Cardiac fibroblast (primary cell): ENCODE measurements around the gene SCAF4.
"Not testable (repeated sequence)": the region's sequence is repeated elsewhere in the genome, so short reads cannot be mapped to it uniquely, and the experiment has no call there.

ENCODE experiments used
- DNase-seq, 2 donors: peaks; one replicate each; pipeline versions ENCODE4 v3.0.0 to v3.0.0-alpha.2; 2010; ENCODE audit warnings: low read depth in 2 of 2
- H3K4me3 ChIP-seq, 2 donors: replicated peaks in 1 of 2; 1 replicate in 1 of 2; 2 replicates in 1 of 2; pipeline ENCODE4 v1.5.1; 2011; ENCODE audit warnings: low read depth in 2 of 2, low read length in 2 of 2, mild to moderate bottlenecking in 2 of 2, moderate library complexity in 1 of 2
- CTCF ChIP-seq: IDR thresholded peaks from one replicate; pipeline ENCODE4 v1.5.1; 2011; ENCODE audit warnings: low read depth, mild to moderate bottlenecking, low read length, inconsistent platforms

Gene SCAF4

GRCh38 chr21:31741116-31741515 is 9.2 kb upstream of the SCAF4 start:
- no peak for TF ChIP-seq CTCF

GRCh38 chr21:31737586-31738397 is 5.9 kb upstream of the SCAF4 start:
- peak in 1 of 2 donors; percentile 61 for DNase-seq
- not testable (repeated sequence) for H3K4me3 ChIP-seq

More at GRCh38 chr21:31741116-31741515, 9.2 kb upstream of the SCAF4 start:
- DNase-seq, result no peak
- H3K4me3 ChIP-seq, result no peak overlapping the region

- DNase-seq, result no peak
- no peak overlapping the region for H3K4me3 ChIP-seq
- no peak for TF ChIP-seq CTCF
These were observed 3.6 kb upstream of the SCAF4 start for GRCh38 chr21:31735511-31735992.

- no peak for DNase-seq
- H3K4me3 ChIP-seq, result no peak overlapping the region
- TF ChIP-seq CTCF, result no peak
These were observed 1.7 kb upstream of the SCAF4 start for GRCh38 chr21:31733551-31734149.

- no peak for TF ChIP-seq CTCF
- peak overlapping the region; percentile 53 to 62 for H3K4me3 ChIP-seq
- peak in 1 of 2 donors; percentile 26 for DNase-seq
These were observed 956 bp upstream of the SCAF4 start for GRCh38 chr21:31732597-31733550.

GRCh38 chr21:31731056-31731856 is 662 bp downstream of the SCAF4 start:
- peak in 1 of 2 donors; percentile 48 for DNase-seq
- H3K4me3 ChIP-seq, result peak overlapping the region; percentile 73 to 78
- TF ChIP-seq CTCF, result no peak
